Cardiac fibroblast (primary cell): ENCODE data around the gene TGM1.

Experiments used
- DNase-seq, 2 donors: peaks; one replicate each; pipeline versions ENCODE4 v3.0.0 to v3.0.0-alpha.2; 2010; ENCODE audit warnings: low read depth in 2 of 2
- H3K4me3 ChIP-seq, 2 donors: replicated peaks in 1 of 2; 1 replicate in 1 of 2; 2 replicates in 1 of 2; pipeline ENCODE4 v1.5.1; 2011; ENCODE audit warnings: low read depth in 2 of 2, low read length in 2 of 2, mild to moderate bottlenecking in 2 of 2, moderate library complexity in 1 of 2
- TF ChIP-seq, protein P1 (sequence below): IDR thresholded peaks from one replicate; pipeline ENCODE4 v1.5.1; 2011; ENCODE audit warnings: low read depth, mild to moderate bottlenecking, low read length, inconsistent platforms

Gene TGM1

DNA sequence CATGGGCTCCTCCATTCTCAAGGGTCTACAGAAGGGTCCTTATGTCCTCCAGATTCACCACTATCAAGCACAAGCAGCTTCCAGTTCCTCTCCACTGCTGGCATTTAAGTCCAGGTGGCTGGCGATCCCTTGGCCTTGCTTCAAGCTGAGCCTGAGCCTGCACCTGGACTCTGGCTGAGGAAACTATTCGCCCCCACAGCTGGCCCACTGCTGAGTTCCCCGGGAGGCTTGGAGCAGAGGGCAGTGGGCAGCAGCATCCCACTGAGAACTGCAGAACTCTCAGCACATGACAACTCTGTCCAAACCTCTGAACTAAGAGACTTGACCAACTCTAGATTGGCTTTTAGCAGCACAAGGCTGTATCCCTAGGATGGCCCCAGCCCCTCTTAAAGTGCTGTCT is 19.8 kb upstream of the TGM1 start:
- TF ChIP-seq, protein P1, sequence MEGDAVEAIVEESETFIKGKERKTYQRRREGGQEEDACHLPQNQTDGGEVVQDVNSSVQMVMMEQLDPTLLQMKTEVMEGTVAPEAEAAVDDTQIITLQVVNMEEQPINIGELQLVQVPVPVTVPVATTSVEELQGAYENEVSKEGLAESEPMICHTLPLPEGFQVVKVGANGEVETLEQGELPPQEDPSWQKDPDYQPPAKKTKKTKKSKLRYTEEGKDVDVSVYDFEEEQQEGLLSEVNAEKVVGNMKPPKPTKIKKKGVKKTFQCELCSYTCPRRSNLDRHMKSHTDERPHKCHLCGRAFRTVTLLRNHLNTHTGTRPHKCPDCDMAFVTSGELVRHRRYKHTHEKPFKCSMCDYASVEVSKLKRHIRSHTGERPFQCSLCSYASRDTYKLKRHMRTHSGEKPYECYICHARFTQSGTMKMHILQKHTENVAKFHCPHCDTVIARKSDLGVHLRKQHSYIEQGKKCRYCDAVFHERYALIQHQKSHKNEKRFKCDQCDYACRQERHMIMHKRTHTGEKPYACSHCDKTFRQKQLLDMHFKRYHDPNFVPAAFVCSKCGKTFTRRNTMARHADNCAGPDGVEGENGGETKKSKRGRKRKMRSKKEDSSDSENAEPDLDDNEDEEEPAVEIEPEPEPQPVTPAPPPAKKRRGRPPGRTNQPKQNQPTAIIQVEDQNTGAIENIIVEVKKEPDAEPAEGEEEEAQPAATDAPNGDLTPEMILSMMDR: no peak
- no peak for DNase-seq
- H3K4me3 ChIP-seq: no peak overlapping the region

DNA sequence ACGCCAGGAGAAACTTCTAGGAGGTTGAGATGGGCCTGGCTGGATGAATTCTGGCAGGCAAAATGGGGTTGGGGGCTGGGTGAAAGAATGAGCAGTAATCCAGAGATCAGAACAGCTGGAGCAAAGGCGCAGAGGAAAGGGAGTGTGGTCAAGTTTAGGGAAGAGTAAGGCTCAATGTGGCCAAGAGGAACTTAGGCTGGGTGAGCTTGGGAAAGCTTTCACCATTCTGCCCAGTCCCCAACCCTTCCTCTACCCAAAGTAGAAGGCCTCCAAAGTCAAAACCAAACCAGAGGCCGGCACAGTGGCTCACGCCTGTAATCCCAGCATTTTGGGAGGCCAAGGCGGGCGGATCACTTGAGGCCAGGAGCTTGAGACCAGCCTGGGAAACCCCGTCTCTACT is 18.7 kb upstream of the TGM1 start:
- H3K4me3 ChIP-seq: no peak overlapping the region
- no peak for DNase-seq
- TF ChIP-seq, protein P1: no peak

DNA sequence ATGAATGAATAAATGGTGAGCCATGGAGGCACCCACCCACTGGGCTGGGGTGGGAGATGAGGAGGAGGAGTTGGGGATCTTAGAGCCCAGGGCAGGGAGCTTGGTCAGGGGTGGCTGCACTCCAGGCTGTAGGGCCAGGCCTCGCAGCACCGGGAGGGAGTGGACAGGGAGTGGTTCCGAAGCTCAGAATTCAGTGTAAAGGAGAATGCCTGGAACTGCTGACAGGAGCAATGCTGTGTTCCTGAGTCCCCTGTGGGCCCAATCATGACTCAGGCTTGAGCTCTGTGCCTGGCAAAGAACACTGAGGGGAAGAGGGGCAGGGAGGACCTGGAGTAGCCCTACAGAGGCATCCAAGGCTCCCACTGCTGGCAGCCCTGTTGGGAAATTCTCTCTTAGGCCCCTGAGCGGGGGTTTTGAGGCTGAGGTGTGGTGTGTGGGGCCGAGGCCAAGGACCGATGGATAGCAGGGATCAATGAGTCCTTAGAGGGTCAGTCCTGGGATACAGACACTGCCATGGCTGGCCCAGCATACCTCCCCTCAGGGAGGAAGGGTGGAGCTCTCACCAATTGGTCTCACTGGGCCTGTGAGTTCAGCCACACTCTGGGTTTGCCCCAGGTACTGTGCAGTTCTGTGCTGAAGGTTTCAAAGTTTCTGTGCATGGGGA is 18.0 kb upstream of the TGM1 start:
- DNase-seq: peak; percentile 31 to 62
- H3K4me3 ChIP-seq: no peak overlapping the region
- TF ChIP-seq, protein P1: no peak

DNA sequence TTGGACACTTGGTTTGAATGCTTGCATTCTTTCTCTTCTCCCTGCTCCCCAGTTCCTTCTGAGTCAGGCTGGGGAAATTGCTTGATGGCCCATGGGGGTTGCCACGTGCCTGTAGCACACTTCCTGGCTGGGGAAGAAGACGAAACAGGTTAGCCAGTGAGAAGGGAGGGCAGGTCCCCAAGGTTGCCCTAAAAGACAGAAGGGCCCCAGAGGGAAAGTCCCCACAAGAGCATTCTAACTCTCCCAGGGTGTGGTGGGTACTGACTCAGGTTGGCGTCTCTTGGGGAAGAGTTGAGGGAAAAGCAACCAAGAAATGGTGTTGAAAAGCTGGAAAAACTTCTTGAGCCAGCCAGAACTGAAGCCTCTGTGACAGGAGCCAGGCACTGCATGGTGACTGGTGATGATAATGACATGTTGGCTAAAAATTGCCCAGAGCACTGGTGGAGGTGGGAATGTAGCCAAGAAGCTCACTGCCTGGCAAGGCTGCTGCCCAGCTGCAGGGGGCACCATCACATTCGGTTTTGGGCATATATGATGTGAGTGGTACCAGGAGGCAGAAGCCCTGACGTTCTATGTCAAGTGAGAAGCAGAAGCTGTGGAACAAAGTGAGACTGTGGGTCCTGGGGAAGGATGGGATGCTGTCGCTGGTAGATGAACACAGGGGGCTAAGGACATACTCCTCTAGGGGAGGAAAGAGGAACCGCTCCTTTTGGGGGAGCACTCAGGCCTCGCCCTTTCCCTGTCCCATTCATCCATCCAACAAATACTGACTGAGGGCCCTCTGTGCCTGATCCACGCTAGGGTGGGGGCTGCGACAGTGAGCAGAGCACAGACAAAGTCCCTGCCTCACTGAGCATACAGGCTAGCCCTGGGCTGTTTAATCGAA is 16.6 kb upstream of the TGM1 start:
- TF ChIP-seq, protein P1: peak; percentile 7
- H3K4me3 ChIP-seq: no peak overlapping the region
- DNase-seq: peak; percentile 19 to 20

DNA sequence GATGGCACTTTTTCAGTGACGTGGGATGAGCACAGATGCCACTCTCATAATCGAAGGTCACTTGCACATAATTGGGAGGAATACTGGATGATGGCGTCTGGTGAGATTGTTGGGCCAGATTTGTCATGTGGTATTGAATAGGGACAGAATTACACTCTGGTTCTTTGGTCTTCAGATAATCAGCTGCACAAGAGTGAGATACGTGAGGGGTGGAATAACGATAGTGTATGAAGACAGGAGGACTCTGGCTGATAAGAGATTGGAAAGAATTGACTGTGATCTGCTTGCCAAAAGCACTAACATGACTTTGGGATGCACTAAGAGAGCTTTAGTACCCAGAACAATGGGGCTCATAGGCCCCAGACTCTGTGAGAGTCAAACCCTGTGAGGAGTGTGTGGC is 15.4 kb upstream of the TGM1 start:
- no peak overlapping the region for H3K4me3 ChIP-seq
- no peak for DNase-seq
- TF ChIP-seq, protein P1: no peak

DNA sequence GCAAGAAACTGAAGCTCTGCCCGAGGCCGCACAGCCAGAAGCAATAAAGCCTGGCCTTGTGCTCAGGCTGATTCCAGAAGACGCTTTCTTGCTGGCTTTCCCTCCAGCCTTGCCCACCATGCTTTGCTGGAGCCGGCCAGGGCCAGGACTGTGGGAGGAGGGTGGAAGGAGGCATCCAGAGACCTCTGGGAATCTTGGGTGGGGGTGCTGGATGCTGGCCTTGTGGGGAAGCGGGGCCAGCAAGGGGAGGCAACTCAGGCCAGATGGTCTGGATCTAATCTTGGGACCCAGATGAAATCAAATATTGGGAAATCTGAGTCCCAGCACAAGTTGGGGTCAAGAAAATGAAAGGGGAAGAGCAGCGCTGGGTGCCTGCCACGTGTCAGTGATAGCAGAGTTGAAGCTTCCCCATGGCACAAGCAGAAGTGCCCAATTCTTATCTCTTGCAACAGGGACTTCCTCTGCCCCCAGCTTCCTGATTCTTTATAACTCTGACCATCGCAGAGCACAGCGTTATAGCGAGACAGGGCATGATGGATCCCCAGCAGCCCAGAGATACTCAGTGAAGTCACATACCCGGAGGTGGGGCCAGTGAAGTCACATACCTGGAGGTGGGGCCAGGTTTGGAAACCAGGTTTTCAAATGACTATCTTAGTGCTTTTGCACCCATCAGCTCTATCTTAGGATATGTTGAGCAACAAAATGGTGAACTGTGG is 14.8 kb upstream of the TGM1 start:
- no peak for DNase-seq
- H3K4me3 ChIP-seq: no peak overlapping the region
- TF ChIP-seq, protein P1: no peak
